HepG2 (cell line): Measurements from ENCODE around the gene TEF. TPM values are rescaled to one million over a fixed set of nuclear protein-coding genes. Genes with fewer than 3 reads are reported as not detected.

Experiments
- CCAR2 ChIP-seq: fragments of 200-400 bp; formaldehyde crosslinking; optimal IDR thresholded peaks from 2 replicates; pipeline ENCODE3; 2018; ENCODE audit warnings: low read depth, mild to moderate bottlenecking, low read length, moderate library complexity
- CENPT ChIP-seq: sonication (generic); formaldehyde crosslinking; IDR thresholded peaks from 2 replicates; pipeline ENCODE4 v1.8.0; 2022; ENCODE audit warnings: low read depth, mild to moderate bottlenecking, moderate library complexity, missing genetic modification reagents
- PHF8 ChIP-seq: sonication (generic); formaldehyde crosslinking; IDR thresholded peaks from 2 replicates; pipeline ENCODE4 v1.5.0; 2020; ENCODE audit warnings: missing genetic modification reagents
- SKI ChIP-seq: fragments of 450-650 bp; IDR thresholded peaks from one replicate; pipeline ENCODE4 v1.6.1; 2018; ENCODE audit warnings: mild to moderate bottlenecking; ENCODE audit not compliant: partially characterized antibody
- SP140L ChIP-seq: sonication (generic); formaldehyde crosslinking; IDR thresholded peaks from 2 replicates; pipeline ENCODE4 v1.4.0; 2020; ENCODE audit warnings: missing genetic modification reagents, borderline replicate concordance
- ZFP36L2 ChIP-seq: sonication (generic); formaldehyde crosslinking; IDR thresholded peaks from 2 replicates; pipeline ENCODE4 v1.4.0; 2020; ENCODE audit warnings: missing genetic modification reagents
- ZFY ChIP-seq: sonication (generic); formaldehyde crosslinking; IDR thresholded peaks from 2 replicates; pipeline ENCODE4 v1.4.0; 2020; ENCODE audit warnings: missing genetic modification reagents
- ZNF33B ChIP-seq: sonication (generic); formaldehyde crosslinking; IDR thresholded peaks from 2 replicates; pipeline ENCODE4 v1.5.1; 2020; ENCODE audit warnings: mild to moderate bottlenecking, missing genetic modification reagents
- ZNF451 ChIP-seq: sonication (generic); formaldehyde crosslinking; IDR thresholded peaks from 2 replicates; pipeline ENCODE4 v1.5.0; 2020; ENCODE audit warnings: mild to moderate bottlenecking, missing genetic modification reagents
- ZNF652 ChIP-seq: IDR thresholded peaks from 2 replicates; pipeline ENCODE4 v1.6.1; 2016; ENCODE audit warnings: low read depth, borderline replicate concordance
- ZNF792 ChIP-seq: IDR thresholded peaks from 2 replicates; pipeline ENCODE4 v1.6.1; 2016
- ZSCAN12 ChIP-seq: sonication (generic); formaldehyde crosslinking; IDR thresholded peaks from 2 replicates; pipeline ENCODE4 v1.9.0; 2021; ENCODE audit warnings: mild to moderate bottlenecking, missing genetic modification reagents
- polyA plus RNA-seq, 8 experiments: library from polyadenylated mRNA; depleted of rRNA in 3 of 8; stranded (reverse) in 7 of 8; unstranded in 1 of 8; fragments of >200 nt; fragmentation: Illumina TruSeq in 4 of 8; extraction: Trizol in 4 of 8; gene quantifications; 2 replicates each; pipeline versions ENCODE4 v1.2.1 to v1.2.3, GENCODE V29; 2011 to 2016; ENCODE audit warnings: low read depth in 4 of 8, missing spikeins in 1 of 8, mixed read lengths in 1 of 8; ENCODE audit not compliant: insufficient read depth in 1 of 8
- total RNA-seq, 5 experiments: library from RNA; depleted of rRNA; stranded (reverse); fragments of >200 nt; fragmentation: Illumina TruSeq; extraction: Trizol; gene quantifications; 2 replicates each; pipeline ENCODE4 v1.2.3, GENCODE V29; 2016; ENCODE audit warnings: low read depth in 1 of 5
- TF ChIP-seq, protein P1 (sequence below): conservative IDR thresholded peaks from 2 replicates; pipeline ENCODE4 v1.6.1; 2018; ENCODE audit warnings: missing genetic modification reagents
- TF ChIP-seq, protein P2 (sequence below): sonication (generic); formaldehyde crosslinking; IDR thresholded peaks from 2 replicates; pipeline ENCODE4 v1.4.0; 2020; ENCODE audit warnings: mild to moderate bottlenecking, missing genetic modification reagents
- TF ChIP-seq, protein P3 (sequence below): sonication (generic); formaldehyde crosslinking; IDR thresholded peaks from 2 replicates; pipeline ENCODE4 v1.8.0; 2022; ENCODE audit warnings: missing genetic modification reagents, low read depth, mild to moderate bottlenecking, borderline replicate concordance
- TF ChIP-seq, protein P4 (sequence below): sonication (generic); formaldehyde crosslinking; IDR thresholded peaks from 2 replicates; pipeline ENCODE4 v1.9.0; 2022; ENCODE audit warnings: low read depth, missing genetic modification reagents
- TF ChIP-seq, protein P5 (sequence below): IDR thresholded peaks from 2 replicates; pipeline ENCODE4 v1.6.1; 2016; ENCODE audit warnings: low read depth, control low read depth
- TF ChIP-seq, protein P6 (sequence below): sonication (generic); formaldehyde crosslinking; IDR thresholded peaks from 2 replicates; pipeline ENCODE4 v1.4.0; 2020; ENCODE audit warnings: mild to moderate bottlenecking, missing genetic modification reagents

Gene TEF
- total and polyA plus RNA-seq, 2 of the 13 experiments (the other 11 are each of a cell fraction or from before 2014, with no cell fraction given), result 7.6 to 11.2 TPM

DNA sequence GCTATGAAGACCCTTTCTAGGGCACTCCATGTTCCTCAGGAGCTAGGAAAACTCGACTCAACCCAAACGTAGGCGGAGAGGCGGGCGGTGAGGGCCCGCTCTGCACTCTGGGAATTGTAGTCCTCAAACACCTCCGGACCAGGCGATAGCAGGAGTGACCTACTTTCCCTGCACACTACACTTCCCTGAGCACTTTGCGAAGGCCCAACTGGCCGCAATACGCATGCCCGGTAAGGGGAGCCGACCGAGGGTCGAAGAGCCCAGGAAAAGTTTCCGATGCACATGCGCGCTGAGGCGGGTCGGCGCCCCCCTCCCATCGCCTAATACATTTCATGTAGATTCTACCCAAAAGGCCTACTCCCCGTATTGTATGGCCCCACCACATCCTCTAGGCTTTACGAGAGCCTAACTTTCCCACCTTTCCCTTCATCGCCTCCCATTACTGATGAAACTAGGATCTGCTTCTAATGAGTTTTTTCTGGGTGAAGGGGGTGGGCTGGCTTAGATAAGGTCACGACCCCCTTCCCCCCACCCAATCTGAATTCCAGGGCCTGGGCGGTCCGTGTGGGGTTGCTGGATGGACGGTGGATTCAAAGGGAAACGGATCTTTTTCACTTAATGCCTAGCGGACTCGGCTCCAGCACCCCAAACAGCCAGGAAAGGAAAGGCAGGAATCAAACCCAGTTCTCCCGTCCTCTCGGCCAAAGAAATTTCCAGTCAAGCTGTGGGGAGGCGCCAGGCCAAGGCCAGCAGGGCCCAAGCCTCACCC lies 62.8 kb downstream of the TEF start (continued):
- TF ChIP-seq ZNF33B (no peak), PHF8 (peak; percentile 65), CENPT (CRISPR knock-in tag) (no peak), ZNF652 (CRISPR knock-in tag) (no peak), ZNF792 (CRISPR knock-in tag) (0 out of 2 replicates have a peak, but pooled peaks have one; percentile 16), ZFY (CRISPR knock-in tag) (peak; percentile 84), SP140L (CRISPR knock-in tag) (no peak), ZSCAN12 (CRISPR knock-in tag) (no peak), ZNF451 (CRISPR knock-in tag) (no peak; the same call in 1 of the 2 replicates), CCAR2 (no peak), ZFP36L2 (CRISPR knock-in tag) (no peak), SKI (peak; percentile 26)
- TF ChIP-seq, protein P1, sequence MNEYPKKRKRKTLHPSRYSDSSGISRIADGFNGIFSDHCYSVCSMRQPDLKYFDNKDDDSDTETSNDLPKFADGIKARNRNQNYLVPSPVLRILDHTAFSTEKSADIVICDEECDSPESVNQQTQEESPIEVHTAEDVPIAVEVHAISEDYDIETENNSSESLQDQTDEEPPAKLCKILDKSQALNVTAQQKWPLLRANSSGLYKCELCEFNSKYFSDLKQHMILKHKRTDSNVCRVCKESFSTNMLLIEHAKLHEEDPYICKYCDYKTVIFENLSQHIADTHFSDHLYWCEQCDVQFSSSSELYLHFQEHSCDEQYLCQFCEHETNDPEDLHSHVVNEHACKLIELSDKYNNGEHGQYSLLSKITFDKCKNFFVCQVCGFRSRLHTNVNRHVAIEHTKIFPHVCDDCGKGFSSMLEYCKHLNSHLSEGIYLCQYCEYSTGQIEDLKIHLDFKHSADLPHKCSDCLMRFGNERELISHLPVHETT (CRISPR knock-in tag), result no peak
- TF ChIP-seq, protein P2, sequence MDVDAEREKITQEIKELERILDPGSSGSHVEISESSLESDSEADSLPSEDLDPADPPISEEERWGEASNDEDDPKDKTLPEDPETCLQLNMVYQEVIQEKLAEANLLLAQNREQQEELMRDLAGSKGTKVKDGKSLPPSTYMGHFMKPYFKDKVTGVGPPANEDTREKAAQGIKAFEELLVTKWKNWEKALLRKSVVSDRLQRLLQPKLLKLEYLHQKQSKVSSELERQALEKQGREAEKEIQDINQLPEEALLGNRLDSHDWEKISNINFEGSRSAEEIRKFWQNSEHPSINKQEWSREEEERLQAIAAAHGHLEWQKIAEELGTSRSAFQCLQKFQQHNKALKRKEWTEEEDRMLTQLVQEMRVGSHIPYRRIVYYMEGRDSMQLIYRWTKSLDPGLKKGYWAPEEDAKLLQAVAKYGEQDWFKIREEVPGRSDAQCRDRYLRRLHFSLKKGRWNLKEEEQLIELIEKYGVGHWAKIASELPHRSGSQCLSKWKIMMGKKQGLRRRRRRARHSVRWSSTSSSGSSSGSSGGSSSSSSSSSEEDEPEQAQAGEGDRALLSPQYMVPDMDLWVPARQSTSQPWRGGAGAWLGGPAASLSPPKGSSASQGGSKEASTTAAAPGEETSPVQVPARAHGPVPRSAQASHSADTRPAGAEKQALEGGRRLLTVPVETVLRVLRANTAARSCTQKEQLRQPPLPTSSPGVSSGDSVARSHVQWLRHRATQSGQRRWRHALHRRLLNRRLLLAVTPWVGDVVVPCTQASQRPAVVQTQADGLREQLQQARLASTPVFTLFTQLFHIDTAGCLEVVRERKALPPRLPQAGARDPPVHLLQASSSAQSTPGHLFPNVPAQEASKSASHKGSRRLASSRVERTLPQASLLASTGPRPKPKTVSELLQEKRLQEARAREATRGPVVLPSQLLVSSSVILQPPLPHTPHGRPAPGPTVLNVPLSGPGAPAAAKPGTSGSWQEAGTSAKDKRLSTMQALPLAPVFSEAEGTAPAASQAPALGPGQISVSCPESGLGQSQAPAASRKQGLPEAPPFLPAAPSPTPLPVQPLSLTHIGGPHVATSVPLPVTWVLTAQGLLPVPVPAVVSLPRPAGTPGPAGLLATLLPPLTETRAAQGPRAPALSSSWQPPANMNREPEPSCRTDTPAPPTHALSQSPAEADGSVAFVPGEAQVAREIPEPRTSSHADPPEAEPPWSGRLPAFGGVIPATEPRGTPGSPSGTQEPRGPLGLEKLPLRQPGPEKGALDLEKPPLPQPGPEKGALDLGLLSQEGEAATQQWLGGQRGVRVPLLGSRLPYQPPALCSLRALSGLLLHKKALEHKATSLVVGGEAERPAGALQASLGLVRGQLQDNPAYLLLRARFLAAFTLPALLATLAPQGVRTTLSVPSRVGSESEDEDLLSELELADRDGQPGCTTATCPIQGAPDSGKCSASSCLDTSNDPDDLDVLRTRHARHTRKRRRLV, result peak; percentile 82
- TF ChIP-seq, protein P3, sequence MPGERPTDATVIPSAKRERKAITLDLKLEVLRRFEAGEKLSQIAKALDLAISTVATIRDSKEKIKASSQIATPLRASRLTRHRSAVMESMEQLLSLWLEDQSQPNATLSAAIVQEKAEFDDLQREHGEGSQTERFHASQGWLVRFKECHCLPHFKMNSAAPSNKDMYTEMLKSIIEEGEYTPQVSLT (CRISPR knock-in tag), result no peak
- TF ChIP-seq, protein P4, sequence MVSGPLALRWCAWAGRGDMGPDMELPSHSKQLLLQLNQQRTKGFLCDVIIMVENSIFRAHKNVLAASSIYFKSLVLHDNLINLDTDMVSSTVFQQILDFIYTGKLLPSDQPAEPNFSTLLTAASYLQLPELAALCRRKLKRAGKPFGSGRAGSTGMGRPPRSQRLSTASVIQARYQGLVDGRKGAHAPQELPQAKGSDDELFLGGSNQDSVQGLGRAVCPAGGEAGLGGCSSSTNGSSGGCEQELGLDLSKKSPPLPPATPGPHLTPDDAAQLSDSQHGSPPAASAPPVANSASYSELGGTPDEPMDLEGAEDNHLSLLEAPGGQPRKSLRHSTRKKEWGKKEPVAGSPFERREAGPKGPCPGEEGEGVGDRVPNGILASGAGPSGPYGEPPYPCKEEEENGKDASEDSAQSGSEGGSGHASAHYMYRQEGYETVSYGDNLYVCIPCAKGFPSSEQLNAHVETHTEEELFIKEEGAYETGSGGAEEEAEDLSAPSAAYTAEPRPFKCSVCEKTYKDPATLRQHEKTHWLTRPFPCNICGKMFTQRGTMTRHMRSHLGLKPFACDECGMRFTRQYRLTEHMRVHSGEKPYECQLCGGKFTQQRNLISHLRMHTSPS (CRISPR knock-in tag), result no peak
- TF ChIP-seq, protein P5, sequence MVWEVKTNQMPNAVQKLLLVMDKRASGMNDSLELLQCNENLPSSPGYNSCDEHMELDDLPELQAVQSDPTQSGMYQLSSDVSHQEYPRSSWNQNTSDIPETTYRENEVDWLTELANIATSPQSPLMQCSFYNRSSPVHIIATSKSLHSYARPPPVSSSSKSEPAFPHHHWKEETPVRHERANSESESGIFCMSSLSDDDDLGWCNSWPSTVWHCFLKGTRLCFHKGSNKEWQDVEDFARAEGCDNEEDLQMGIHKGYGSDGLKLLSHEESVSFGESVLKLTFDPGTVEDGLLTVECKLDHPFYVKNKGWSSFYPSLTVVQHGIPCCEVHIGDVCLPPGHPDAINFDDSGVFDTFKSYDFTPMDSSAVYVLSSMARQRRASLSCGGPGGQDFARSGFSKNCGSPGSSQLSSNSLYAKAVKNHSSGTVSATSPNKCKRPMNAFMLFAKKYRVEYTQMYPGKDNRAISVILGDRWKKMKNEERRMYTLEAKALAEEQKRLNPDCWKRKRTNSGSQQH (CRISPR knock-in tag), result no peak
- TF ChIP-seq, protein P6, sequence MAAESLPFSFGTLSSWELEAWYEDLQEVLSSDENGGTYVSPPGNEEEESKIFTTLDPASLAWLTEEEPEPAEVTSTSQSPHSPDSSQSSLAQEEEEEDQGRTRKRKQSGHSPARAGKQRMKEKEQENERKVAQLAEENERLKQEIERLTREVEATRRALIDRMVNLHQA, result no peak
